ENCODE data around the gene PPP1R11.
"Not testable (repeated sequence)": the region's sequence is repeated elsewhere in the genome, so short reads cannot be mapped to it uniquely, and the experiment has no call there.

The PPP1R11 gene

GRCh38 chr6:30066577-30067459, at the start of gene PPP1R11:
TSS of gene PPP1R11 (plus strand) at chr6:30067198. CDS start at chr6:30067411, 213 bp downstream.
- peak; percentile 99 for DNase-seq

GRCh38 chr6:30019819-30020218, 47.2 kb upstream of the PPP1R11 start:
- DNase-seq, result no peak

GRCh38 chr6:30020626-30021025, 46.4 kb upstream of the PPP1R11 start:
- no peak for DNase-seq

- DNase-seq, result no peak
Observed at GRCh38 chr6:30022189-30022588, 44.8 kb upstream of the PPP1R11 start.

GRCh38 chr6:30022712-30023111, 44.3 kb upstream of the PPP1R11 start:
- not testable (repeated sequence) for DNase-seq

- no peak for DNase-seq
Observed at GRCh38 chr6:30025186-30025585, 41.8 kb upstream of the PPP1R11 start.

GRCh38 chr6:30029588-30029987, 37.4 kb upstream of the PPP1R11 start:
- no peak for DNase-seq

- DNase-seq, result no peak
Observed at GRCh38 chr6:30031381-30031780, 35.6 kb upstream of the PPP1R11 start.

GRCh38 chr6:30033440-30033839, 33.6 kb upstream of the PPP1R11 start:
- DNase-seq, result peak; percentile 53

- no peak for DNase-seq
Observed at GRCh38 chr6:30035784-30036183, 31.2 kb upstream of the PPP1R11 start.

- peak; percentile 19 for DNase-seq
Observed at GRCh38 chr6:30037182-30037788, 29.7 kb upstream of the PPP1R11 start.

- DNase-seq, result no peak
Observed at GRCh38 chr6:30041221-30041620, 25.8 kb upstream of the PPP1R11 start.

GRCh38 chr6:30041821-30042220, 25.2 kb upstream of the PPP1R11 start:
- no peak for DNase-seq

GRCh38 chr6:30042476-30042875, 24.5 kb upstream of the PPP1R11 start:
- no peak for DNase-seq

GRCh38 chr6:30042914-30043313, 24.1 kb upstream of the PPP1R11 start:
- DNase-seq, result no peak

GRCh38 chr6:30043744-30044143, 23.3 kb upstream of the PPP1R11 start:
- DNase-seq, result no peak

- DNase-seq, result peak; percentile 80
Observed at GRCh38 chr6:30044630-30045029, 22.4 kb upstream of the PPP1R11 start.

- no peak for DNase-seq
Observed at GRCh38 chr6:30047220-30047619, 19.8 kb upstream of the PPP1R11 start.

- no peak for DNase-seq
Observed at GRCh38 chr6:30053682-30054081, 13.3 kb upstream of the PPP1R11 start.

- DNase-seq, result no peak
Observed at GRCh38 chr6:30055513-30055912, 11.5 kb upstream of the PPP1R11 start.

GRCh38 chr6:30060606-30061091, 6.3 kb upstream of the PPP1R11 start:
- peak; percentile 30 for DNase-seq

- peak; percentile 97 for DNase-seq
Observed at GRCh38 chr6:30061092-30061857, 5.7 kb upstream of the PPP1R11 start, which contains the start of gene POLR1H. TSS of gene POLR1H (plus strand) at chr6:30061265. CDS start at chr6:30061525, 260 bp downstream.

GRCh38 chr6:30061858-30062458, 5.0 kb upstream of the PPP1R11 start:
- peak; percentile 34 for DNase-seq
